OCI-LY7 (cell line): ENCODE data around the gene HYAL1. TPM values are rescaled to one million over a fixed set of nuclear protein-coding genes. Genes with fewer than 3 reads are reported as not detected.
A peak's percentile ranks its signal among the peaks of the same experiment; 100 is the strongest.

Experiments used
- BruUV-seq: library from RNA; stranded (reverse); fragments of 400-500 nt; replicated peaks from 2 replicates; lab custom pipeline; 2021; lab: Mats Ljungman, UMichigan
- CTCF ChIA-PET: fragments of 300-600 bp; sonication (Branson Sonifier 250); formaldehyde crosslinking; loops from one replicate; lab custom pipeline; 2022; ENCODE audit warnings: antibody characterized with exemption; ENCODE audit not compliant: unreplicated experiment; lab: Charles Lee
- POLR2A ChIA-PET: fragments of 300-600 bp; sonication (Branson Sonifier 250); formaldehyde crosslinking; loops from one replicate; lab custom pipeline; 2022; ENCODE audit warnings: antibody characterized with exemption; lab: Charles Lee
- DNase-seq: peaks from one replicate; pipeline ENCODE4 v3.0.0-alpha.2; 2015; ENCODE audit warnings: low spot score
- H2AFZ ChIP-seq: fragments of 200-600 bp; sonication (generic), shearing (Covaris generic); 2 replicates; pipeline ENCODE4 v1.6.1; 2014; ENCODE audit warnings: mild to moderate bottlenecking, antibody characterized with exemption, low read length, moderate library complexity
- H3K27ac ChIP-seq: fragments of 200-600 bp; sonication (generic); 2 replicates; pipeline ENCODE4 v1.5.1; 2014; ENCODE audit warnings: mixed run types, low read depth, mild to moderate bottlenecking, moderate library complexity, low read length, inconsistent platforms; ENCODE audit not compliant: poor library complexity, severe bottlenecking
- H3K36me3 ChIP-seq: fragments of 200-600 bp; sonication (generic); 2 replicates; pipeline ENCODE4 v1.6.1; 2014; ENCODE audit warnings: mild to moderate bottlenecking, antibody characterized with exemption, low read length, moderate library complexity, mixed read lengths; ENCODE audit not compliant: insufficient read depth
- H3K4me1 ChIP-seq: fragments of 200-600 bp; sonication (generic); 2 replicates; pipeline ENCODE4 v1.5.1; 2014; ENCODE audit warnings: mild to moderate bottlenecking, low read length; ENCODE audit not compliant: insufficient read depth, poor library complexity, severe bottlenecking
- H3K4me2 ChIP-seq: fragments of 200-600 bp; sonication (generic); 2 replicates; pipeline ENCODE4 v1.6.1; 2014; ENCODE audit warnings: mild to moderate bottlenecking, low read length
- H3K4me3 ChIP-seq: fragments of 200-600 bp; sonication (generic); 2 replicates; pipeline ENCODE4 v1.5.1; 2014; ENCODE audit warnings: mild to moderate bottlenecking, low read depth, low read length; ENCODE audit not compliant: poor library complexity, severe bottlenecking
- H3K79me2 ChIP-seq: fragments of 200-600 bp; sonication (generic); 2 replicates; pipeline ENCODE4 v1.6.1; 2016; ENCODE audit warnings: low read depth, mild to moderate bottlenecking, low read length, moderate library complexity, mixed read lengths; ENCODE audit not compliant: insufficient read depth
- H3K9me2 ChIP-seq: fragments of 200-600 bp; sonication (generic); 2 replicates; pipeline ENCODE4 v1.6.1; 2016; ENCODE audit warnings: mild to moderate bottlenecking, low read length, mixed read lengths; ENCODE audit not compliant: insufficient read depth
- H3K9me3 ChIP-seq: fragments of 200-600 bp; sonication (generic); 2 replicates; pipeline ENCODE4 v1.6.1; 2014; ENCODE audit warnings: mild to moderate bottlenecking, mixed run types, low read length, mixed read lengths
- H4K20me1 ChIP-seq: fragments of 200-600 bp; sonication (generic); 2 replicates; pipeline ENCODE4 v1.6.1; 2014; ENCODE audit warnings: mild to moderate bottlenecking, antibody characterized with exemption, low read length, moderate library complexity, mixed read lengths; ENCODE audit not compliant: insufficient read depth
- EZH2phosphoT487 ChIP-seq: fragments of 200-600 bp; sonication (generic); IDR thresholded peaks from 2 replicates; pipeline ENCODE4 v1.6.1; 2018; ENCODE audit warnings: low read depth, borderline replicate concordance, mild to moderate bottlenecking, mixed run types, antibody characterized with exemption, low read length, moderate library complexity, mixed read lengths
- intact Hi-C: fragments of 100-400 bp; cut with micrococcal nuclease; formaldehyde crosslinking; loops from one replicate; pipeline ENCODE4 v1.10.0; 2022; ENCODE audit not compliant: unreplicated experiment
- total RNA-seq, 2 experiments: library from RNA; depleted of rRNA in 1 of 2; stranded (reverse); fragments of >200 nt in 1 of 2; shearing (Covaris generic) in 1 of 2; gene quantifications; 2 replicates each; pipeline ENCODE4 v1.2.3, GENCODE V29; 2014 to 2022
- TF ChIP-seq, protein P1 (sequence below): fragments of 200-600 bp; sonication (generic); conservative IDR thresholded peaks from 2 replicates; pipeline ENCODE4 v1.5.1; 2014; ENCODE audit warnings: mild to moderate bottlenecking, antibody characterized with exemption, low read length, moderate library complexity, mixed read lengths

The HYAL1 gene
- total RNA-seq, 2 experiments from 2014 or later: 0.36 to 0.85 TPM

DNA sequence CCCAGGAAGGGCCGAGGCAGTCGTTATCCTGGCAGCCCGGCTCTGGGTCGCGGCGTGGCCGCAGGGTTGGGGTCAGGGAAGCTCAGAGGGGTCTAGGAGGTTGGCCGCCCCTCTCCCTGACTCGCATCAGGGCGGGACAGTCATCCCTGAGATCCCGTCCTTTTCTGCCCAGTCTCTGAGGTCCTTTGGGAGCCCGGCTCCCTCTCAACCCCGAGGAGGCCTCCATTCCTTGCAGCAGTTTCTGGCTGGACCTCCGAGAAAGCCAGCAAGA lies 18.7 kb upstream of the HYAL1 start:
- no peak overlapping the region for H3K27ac ChIP-seq
- no peak for DNase-seq
- H3K4me2 ChIP-seq: peak overlapping the region; percentile 73
- peaks cover 24% of the 10 kb centered on the region; the same call in 1 of the 2 replicates for H3K36me3 ChIP-seq
- POLR2A ChIA-PET: no interaction called here
- no peaks in the 10 kb centered on the region for H3K9me3 ChIP-seq
- H3K4me1 ChIP-seq: peaks cover 43% of the 10 kb centered on the region
- TF ChIP-seq, protein P1, sequence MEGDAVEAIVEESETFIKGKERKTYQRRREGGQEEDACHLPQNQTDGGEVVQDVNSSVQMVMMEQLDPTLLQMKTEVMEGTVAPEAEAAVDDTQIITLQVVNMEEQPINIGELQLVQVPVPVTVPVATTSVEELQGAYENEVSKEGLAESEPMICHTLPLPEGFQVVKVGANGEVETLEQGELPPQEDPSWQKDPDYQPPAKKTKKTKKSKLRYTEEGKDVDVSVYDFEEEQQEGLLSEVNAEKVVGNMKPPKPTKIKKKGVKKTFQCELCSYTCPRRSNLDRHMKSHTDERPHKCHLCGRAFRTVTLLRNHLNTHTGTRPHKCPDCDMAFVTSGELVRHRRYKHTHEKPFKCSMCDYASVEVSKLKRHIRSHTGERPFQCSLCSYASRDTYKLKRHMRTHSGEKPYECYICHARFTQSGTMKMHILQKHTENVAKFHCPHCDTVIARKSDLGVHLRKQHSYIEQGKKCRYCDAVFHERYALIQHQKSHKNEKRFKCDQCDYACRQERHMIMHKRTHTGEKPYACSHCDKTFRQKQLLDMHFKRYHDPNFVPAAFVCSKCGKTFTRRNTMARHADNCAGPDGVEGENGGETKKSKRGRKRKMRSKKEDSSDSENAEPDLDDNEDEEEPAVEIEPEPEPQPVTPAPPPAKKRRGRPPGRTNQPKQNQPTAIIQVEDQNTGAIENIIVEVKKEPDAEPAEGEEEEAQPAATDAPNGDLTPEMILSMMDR: no peak
- no peak for TF ChIP-seq EZH2phosphoT487
- H3K79me2 ChIP-seq: peaks cover 4% of the 10 kb centered on the region; the same call in 1 of the 2 replicates
- CTCF ChIA-PET: no interaction called here
- intact Hi-C loops: loop anchor here (5.0 kb wide), 1 partner anchor 95 kb away; no protein-coding TSS in a partner anchor
- H3K4me3 ChIP-seq: peak overlapping the region; percentile 72
- no TSS peak for BruUV-seq
- no peaks in the 10 kb centered on the region for H4K20me1 ChIP-seq
- no peaks in the 10 kb centered on the region for H3K9me2 ChIP-seq
- peak overlapping the region; percentile 59; the same call in 1 of the 2 replicates for H2AFZ ChIP-seq

- ChIA-PET CTCF (no interaction called here), POLR2A (interaction anchor here (1.1 kb wide), 1 partner anchor 15 kb away, joined by 6 read pairs; no protein-coding TSS in a partner anchor)
- Histone ChIP-seq H3K36me3 (peaks cover 24% of the 10 kb centered on the region; the same call in 1 of the 2 replicates), H3K4me3 (peak overlapping the region; percentile 72), H3K4me1 (peaks cover 45% of the 10 kb centered on the region), H2AFZ (peak overlapping the region; percentile 59), H3K9me3 (no peaks in the 10 kb centered on the region), H3K27ac (peak overlapping the region; percentile 51), H4K20me1 (no peaks in the 10 kb centered on the region), H3K4me2 (peak overlapping the region; percentile 73), H3K79me2 (no peaks in the 10 kb centered on the region), H3K9me2 (no peaks in the 10 kb centered on the region)
- TF ChIP-seq, protein P1: peak; percentile 75
- no peak for TF ChIP-seq EZH2phosphoT487
- DNase-seq: peak; percentile 92
- intact Hi-C loops: loop anchor here (5.0 kb wide), 1 partner anchor 94 kb away; no protein-coding TSS in a partner anchor
- no TSS peak for BruUV-seq
These were observed 18.2 kb upstream of the HYAL1 start for GRCh38 chr3:50321336-50322114.
